RKO (cell line): Measurements from ENCODE around the gene NFIX.

ENCODE experiments used
- DNase-seq: peaks from one replicate; pipeline ENCODE4 v3.0.0-alpha.2; 2016; ENCODE audit warnings: low spot score

The NFIX gene

DNA sequence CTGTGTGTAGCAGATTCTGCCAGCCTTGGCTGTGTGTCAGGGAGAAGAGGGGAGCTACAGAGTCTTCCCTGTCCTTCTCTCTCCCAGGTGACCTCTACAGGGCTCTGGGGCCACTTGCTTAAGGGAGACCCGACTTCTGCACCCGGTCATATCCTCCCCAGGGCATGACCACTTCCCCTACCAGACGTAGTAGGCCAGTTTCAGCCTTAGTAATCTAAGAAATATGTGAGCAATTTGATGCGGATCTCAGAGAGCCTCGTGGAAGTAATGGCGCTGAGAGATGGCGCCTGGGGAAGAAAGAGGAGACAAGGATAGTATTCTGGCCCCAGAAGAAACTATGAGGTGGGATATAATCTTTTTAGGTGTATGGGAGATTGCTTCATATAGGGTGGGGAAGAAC is 41.9 kb downstream of the NFIX start:
- peak; percentile 53 for DNase-seq

DNA sequence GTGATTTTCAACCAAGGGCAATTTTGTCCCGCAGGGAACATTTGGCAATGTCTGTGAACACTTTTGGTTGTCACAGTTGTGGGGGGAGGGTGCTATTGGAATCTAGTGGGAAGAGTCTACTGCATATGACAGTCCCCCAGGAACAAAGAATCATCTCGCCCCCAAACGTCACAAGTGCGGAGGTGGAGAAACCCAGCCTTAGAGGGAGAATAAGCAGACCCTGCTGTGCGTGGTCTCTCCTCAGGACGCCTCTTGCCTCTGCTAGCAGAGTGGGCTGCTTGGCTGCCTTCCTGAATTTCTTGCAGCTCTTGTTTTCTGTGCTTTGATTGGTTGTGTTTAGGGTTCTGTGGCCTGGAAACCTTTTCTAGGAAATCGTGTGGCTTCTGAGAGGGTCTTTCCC is 42.5 kb downstream of the NFIX start:
- DNase-seq: no peak

DNA sequence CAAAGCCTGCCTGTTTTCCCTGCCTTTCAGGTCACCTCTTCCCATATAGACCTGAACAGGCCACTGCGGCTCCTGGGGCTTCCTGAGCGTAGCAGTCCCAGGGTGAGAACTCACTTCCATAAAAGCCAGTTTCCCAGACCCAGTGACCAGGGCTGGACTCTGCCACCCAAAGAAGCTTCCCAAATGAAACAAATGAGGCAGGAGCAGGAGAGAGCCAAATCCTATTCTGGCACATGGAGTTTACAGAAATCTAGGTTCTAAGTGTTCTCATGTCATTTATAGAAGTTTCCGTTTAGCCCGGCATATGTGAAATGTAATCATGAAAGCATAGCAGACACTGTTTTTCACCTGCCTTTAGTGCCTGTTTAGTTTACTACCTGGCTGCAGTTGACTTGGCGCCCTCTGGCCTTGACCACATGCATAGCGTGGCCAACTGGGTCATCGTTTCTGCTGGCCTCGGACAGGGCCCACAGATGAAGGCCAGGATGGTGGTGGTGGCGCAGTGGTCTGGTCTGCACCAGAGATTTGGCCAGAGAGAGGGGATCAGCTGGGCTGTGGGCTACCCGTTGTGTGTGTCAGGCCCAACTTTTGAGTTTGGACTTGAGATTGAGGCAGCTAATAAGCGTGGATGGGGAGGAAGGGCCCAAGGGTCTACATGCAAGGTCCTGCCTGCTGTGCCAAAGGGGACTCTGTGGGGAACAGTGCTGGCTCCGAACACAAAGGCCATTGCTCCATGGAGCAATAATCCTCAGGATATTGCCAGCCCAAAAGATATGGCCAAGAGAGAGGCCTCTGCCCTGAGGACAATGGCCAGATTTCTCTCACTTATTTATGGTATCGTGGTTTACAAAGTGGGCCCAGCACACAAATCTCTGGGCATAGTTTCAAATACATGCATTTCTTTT is 43.3 kb downstream of the NFIX start:
- DNase-seq: no peak

DNA sequence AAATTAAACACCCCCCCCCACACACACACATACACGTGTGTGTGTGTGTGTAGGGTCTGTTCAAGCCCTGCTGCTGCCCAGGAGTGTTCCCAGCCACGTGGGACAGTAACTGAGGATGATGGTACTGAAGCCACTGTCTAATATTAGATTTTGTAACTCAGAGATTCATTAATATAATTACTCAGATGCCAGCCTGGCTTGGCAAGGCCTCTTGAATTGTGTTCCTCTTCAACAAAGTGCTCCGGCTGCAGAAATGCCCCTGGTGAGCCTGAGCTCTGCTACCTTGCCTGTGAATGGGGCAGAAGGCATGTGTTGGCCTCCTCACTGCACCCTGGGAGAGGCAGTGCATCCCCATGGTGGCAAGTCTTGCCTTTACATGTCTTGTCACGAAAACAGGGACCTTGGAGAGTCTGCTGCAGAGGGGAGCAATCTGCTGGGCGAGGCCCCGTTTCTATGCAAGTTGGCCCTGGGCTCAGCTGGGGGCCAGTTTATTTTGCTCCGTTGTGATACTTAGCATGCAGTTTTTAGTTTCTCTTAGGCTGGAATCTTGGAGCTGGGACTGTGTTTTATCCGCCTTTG is 44.0 kb downstream of the NFIX start:
- no peak for DNase-seq

DNA sequence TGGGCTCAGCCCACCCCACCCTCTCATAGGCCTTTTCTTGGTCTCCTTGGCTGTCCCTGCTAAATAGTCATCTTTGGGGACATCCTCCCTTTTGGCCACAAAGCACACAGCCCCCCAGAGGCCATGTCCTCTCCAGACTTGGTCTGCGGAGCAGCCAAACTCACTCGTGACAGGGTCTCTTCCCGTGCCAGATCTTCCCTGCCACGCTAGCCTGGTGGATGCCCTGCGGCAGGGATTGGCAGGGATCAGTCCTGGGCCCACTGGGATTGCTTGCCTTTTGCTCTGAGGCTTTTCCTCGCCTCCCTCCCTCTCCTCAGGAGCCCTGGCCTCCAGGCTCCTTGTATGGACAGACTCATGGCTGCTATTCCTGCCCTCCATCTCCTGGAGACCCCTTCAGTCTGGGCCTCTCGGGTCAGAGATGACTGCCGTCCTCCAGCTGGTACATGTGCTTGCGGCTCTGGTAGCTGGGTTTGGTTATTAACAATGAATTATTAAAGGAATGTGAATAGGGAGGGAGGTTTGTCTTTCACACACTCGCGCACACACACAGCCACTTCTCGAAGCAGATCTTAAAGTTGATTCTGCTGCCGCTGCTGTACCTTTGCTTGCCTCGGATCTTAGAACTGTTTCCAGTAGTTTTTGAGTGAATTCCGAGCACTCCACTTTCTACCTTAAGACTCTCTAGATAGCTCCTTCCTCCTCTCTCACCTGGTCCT is 45.1 kb downstream of the NFIX start:
- DNase-seq: no peak

DNA sequence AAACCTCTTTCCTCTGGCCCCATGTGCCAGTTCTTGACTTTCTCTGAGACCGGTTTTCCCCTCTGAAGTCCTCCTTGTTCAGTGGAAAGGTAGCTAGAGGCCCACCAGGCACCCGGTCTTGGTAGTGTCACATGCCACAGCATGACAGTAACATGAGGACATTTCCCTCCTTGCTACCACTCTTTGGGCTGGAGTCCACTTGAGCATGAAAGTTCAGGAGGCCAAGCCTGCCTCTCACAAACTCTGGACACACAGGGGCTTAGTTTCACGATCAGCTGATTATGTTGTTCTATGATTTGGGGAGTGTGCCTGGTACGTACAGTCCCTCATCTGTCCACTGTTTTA is 45.6 kb downstream of the NFIX start:
- DNase-seq: no peak

DNA sequence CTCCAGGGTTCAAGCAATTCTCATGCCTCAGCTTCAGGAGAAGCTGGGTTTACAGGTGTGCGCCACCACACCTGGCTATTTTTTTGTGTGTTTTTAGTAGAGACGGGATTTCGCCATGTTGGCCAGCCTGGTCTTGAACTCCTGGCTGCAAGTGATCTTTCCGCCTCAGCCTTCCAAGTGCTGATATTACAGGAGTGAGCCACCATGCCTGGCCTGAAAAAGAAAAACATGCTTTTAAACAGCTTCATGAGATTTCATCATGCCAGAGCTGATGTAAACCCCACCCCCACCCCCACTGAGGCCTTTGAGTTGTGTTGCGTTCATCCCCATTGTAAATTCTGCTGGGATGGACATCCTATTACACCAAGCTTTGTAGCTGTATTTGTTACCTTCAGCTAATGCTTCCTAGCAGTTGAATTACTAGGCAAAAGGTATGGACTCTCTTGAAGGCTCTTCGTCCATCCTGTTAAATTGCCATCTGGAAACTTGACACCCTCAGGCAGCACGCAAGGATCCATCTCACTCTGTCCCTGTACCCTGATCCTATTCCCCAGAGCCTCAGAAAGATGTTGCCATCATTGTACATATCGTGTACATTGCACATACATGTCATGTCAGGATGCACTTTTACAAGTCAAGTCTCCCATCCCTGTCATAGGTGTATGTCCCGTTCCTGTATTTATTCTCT is 47.3 kb downstream of the NFIX start:
- DNase-seq: no peak

DNA sequence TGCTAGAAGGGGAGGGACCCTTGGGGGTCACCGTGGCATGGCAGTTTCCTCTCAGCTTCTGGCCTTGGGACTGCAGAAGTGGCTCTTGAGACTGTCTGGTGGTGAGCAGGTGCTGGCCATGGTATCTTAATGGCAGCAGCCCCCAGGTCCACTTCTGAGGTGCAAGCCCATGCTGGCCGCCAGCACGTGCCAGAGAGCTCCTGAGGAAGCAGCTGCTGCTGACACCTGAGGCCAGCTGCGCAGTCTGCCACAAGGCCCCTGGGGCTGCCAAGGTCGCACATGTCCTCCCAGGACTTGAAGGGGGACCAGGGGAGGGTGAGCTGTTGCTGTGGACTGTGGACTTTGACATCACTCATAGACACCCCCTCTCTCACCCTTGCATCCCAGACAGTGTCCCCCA is 48.0 kb downstream of the NFIX start:
- DNase-seq: no peak

DNA sequence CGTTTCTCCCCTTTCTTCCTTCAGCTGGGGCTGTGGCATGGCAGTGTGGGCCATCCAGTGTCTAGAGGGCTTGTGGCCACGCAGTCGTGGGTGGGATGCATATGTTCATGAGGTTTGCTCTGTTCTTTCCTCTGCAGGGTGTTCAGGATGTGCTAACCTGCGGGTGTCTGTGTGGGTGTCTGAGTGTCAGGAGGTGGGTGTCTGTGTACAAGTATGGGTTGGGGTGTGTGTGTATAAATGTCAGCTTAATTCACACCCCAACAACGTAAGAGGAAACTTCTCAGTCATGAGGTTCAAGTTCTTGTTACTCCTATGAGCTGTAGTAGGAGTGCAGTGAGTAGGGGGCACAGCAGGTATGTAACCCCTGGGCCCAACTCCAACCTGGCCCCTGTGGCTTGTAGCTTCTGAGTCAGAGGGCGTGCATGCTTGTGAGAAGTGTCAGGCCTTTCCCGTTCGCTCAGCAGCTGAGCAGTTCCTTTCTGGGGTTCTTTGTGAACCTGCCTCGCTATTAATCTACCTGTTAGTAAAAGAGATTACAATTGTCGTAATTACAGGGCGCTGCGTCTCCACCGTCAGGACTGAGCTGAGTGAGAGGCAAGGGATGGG is 49.1 kb downstream of the NFIX start:
- DNase-seq: no peak

DNA sequence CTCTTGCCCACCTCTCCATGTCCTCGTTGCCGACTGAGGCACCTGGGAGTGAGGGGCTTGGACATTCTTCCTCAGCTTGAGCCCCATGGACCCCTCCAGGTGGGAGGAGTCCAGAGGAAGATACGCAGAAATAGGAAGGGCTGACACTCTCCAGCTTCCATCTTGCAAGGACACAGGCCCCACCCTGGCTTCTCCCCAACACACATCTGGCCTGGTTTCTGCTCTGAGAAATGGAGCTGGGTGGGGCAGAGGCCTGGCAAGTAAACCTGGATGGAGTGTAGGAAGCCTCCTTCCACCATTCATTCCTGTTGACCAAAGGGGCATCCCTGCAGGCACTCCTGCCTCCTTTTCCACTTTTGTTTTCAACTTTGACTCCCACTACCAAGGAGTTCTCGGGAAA is 50.5 kb downstream of the NFIX start:
- no peak for DNase-seq

DNA sequence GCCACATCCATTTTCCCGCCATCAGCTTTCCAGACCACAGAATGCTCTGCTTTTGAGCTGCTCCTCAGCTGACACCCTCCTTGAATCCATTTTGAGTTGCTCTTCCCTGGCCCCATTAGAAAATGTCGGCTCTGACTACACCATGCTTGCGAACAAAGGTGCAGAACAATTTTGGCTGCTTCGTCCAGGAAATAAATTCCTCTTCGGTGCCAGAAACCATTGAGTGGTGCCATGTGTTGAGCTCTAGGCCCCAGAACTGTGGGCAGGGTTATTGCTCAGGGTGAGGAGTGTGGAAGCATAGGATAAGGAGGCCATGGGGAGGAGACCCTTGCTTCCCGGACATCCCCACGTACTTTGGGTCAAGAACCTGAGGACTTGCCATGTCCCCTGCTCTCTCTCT is 52.1 kb downstream of the NFIX start:
- no peak for DNase-seq

DNA sequence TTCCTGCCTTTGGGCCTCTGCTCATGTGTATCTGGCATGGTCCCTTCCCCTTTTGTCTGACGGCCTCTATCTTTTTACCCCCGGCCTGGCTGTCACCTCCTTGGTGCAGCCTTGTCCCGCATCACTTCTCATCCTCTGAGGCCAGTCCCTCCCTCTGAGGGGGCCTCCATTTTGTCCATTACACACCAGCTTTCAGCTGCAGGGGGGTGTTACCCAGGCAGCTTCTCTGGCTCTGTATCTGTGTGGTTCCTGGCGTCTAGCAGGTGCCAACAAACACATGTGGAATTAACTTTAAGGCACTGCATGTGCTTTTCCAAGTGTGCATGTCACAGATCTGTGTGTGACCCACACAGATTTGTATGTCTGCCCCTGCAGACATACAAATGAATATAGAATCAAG is 55.0 kb downstream of the NFIX start:
- no peak for DNase-seq

DNA sequence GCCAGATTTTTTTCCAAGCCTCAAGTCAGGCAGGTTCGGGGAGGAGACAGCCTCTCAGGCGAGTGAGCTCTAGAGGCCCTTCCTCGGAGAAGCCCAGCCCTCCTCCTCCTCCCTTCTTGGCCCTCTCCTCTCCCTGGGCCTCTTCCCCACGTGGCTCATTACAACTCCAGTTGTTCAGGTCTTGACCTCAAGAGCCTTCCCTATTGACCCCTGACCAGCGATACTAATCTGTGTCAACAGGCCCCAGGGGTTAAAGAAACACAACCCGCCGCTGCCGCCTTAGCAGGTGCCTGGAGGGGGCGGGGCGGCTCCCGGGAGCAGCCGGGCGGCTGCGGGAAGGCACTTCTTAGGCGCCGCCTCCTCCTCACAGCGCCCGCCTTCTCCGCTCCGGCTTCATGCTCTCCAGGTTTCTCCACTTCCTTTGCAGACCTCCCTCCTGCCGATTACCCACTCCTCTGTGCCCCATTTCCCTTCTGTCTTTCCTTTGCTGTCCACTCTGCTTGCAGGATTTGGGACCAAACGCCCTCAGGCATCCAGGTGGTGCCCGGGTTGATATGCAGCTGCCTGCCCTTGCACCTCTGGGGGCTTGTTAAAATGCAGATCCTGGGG is 56.4 kb downstream of the NFIX start:
- DNase-seq: no peak

DNA sequence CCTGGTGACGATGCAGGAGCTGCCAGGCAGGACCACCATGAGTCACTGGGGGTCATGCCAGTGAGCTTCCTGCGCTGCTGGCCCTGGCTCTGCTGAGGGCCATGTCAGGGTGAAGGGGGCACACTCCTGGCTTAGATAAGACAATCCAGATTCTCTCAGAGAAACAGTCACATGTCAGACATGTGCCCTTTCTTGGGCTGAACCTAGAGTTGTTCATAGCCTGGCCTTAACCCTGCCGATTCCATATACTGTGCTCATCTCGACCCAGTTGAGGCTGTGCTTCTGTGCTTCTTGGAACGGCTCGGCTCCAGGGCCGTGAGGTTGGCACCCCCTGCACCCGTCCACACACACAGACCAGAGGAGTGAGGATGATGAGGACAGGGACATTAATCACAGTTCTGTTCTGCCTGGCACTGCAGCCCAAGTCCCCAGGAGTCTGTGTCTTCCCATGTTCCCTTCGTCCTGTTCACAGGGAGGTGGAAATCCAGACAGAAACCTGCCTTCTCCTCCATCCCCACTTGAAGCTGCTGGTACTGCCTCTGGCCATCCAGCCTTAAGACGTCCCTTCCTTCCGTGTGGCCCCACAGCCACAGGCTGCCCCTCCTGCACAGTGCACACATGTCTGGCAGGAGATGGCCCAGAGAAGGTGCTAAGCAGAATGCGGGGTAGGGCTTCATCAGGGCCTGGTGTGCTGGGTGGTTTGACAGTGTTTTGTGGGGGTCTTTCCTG is 57.3 kb downstream of the NFIX start:
- no peak for DNase-seq

DNA sequence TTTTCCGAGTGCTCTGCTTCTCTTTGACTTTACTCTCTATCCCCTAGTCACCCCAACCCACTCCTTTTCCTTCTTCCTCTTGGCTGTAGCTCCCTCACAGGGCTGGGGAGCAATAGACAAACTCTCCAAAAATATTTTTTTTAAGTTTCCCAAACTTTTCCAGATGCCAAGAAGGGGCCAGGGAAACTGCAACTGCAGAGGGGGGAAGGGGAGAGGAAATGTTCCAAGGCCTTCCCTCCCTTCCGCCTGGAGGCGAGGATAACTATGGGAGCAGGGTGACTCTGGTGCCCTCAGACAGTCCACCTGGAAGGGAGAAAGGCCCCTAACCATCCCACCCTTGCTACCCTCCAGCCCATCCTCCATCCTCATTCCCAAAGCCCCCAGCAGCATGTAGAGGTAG is 58.0 kb downstream of the NFIX start:
- no peak for DNase-seq

DNA sequence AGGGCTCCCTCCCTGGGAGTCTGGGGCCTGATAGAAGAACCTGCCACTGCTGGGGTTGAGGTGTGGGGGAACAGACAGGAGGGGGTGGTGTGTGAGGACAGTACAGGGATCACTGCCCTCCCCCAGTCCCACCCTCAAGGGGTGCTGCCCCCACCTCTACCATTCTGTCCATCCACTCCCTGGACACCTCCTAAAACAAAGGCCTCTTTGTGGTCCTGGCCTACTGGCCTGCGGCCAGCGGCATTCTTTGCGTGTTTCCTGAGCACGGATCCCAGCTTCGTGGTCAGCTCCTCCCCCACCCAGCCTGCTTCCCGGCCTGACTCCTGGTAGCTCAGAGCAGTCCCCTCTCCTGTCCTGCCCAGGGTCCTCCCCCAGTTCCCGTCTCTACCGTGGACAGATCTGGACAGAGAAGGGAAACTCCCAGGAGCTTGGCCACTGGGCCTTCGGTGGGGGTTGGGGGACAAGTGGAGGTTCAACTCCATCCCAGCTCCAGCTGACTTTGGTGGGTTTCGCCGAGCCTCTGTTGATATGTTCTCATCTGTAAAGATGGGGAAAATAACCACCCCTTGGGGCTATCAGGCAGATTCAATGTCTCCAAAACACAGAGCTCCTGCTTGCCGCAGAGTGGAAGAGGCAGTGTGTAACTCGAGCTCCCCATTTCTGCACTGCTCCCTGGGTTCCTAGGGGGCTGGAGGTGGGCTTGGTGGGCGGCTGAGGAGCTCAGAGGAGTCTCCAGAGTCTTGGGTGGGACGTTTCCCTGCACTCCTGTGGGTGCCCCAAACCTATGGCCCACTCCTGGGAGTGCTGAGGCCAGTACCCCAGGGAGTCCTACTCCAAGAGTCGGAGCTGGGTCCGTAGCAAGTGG is 58.7 kb downstream of the NFIX start:
- no peak for DNase-seq

DNA sequence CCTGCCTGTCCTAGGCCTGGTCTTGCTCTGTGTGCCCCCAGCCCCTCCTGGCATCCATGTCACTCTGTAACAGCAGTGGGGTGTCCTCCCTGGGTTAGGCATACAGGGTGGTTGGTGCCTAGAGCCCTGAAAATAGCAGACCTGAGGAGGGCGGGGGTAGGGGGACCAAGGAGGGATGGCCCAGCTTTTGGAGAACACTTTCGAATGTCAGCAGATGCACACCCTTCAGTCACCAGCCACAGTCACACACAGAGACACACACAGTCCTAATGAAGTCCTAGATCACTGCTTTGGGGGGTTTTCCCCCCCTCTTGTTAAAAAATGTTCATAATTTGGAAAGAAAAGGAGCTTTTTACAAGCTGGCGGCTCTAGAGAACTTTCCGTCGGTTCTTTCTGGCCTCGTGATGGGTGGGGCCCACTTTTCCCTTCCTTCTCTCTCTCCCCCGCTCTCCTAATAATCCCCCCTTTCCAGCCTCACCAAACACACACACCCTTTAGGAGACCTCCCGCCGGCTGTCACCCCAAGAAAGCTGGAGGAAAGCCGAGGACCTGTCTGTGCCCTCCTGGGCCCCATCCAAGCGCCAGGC is 59.4 kb downstream of the NFIX start:
- DNase-seq: no peak

DNA sequence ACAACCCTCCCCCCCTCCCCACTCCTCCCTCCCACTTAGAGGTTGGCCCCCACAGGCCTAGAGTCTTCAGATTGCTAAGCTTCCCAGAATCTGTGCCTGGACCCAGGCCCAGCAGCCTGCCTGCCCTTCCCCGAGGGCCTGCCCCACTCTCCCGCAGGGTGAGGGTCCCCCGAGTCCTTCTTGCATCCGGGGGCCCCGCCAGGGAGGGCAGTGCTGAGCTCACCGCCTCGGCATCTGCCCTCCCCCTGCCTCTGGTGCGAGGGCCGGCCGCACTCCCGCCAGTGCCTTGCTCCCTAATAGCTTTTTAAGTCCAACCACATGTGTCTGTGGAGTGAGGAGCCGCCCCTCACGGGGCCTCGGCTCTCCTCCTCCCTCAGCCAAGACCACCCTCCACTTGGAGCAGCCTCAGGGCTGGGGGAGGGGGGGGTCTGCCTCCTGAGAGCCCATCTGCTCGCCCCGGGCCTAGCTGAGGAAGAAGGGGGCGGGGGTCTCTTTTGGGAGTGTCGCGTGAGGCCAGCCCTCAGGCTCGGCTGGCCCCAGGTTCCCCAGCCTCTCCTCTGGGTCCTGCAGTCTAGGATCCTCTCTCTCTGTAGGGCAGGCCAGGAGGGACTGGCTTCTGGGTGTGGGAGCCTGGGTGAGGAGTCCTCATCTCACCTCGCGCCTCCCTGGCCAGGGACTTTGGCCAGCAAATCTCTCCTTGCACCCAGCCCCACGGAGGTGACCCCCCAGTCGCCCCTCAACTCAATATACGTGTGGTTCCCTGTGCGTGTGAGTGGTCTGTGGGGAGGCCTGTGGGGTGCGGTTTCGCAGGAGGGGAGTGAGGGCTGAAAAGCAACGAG is 60.2 kb downstream of the NFIX start:
- no peak for DNase-seq
